HEK293 (cell line): Measurements from ENCODE around the gene ZNF276.

ENCODE experiments used
- CTCF ChIP-seq: fragments of 450-650 bp; formaldehyde crosslinking; IDR thresholded peaks from 2 replicates; pipeline ENCODE4 v1.5.1; 2016; ENCODE audit warnings: missing biosample characterization, missing genetic modification characterization
- ZNF121 ChIP-seq: fragments of 450-650 bp; formaldehyde crosslinking; IDR thresholded peaks from 2 replicates; pipeline ENCODE4 v1.5.1; 2016; ENCODE audit warnings: missing biosample characterization, missing genetic modification characterization
- ZSCAN4 ChIP-seq: fragments of 450-650 bp; formaldehyde crosslinking; IDR thresholded peaks from 2 replicates; pipeline ENCODE4 v1.5.1; 2017; ENCODE audit warnings: missing biosample characterization, missing genetic modification characterization

GRCh38 chr16:89765292-89765830, 44.0 kb downstream of the ZNF276 start:
- TF ChIP-seq ZSCAN4 (tag by site-specific recombination), result no peak
- TF ChIP-seq ZNF121 (tag by site-specific recombination), result no peak
- no peak for TF ChIP-seq CTCF (tag by site-specific recombination)
